ENCODE results near the gene MTA1.
A peak's percentile ranks its signal among the peaks of the same experiment; 100 is the strongest.

MTA1 gene

DNA sequence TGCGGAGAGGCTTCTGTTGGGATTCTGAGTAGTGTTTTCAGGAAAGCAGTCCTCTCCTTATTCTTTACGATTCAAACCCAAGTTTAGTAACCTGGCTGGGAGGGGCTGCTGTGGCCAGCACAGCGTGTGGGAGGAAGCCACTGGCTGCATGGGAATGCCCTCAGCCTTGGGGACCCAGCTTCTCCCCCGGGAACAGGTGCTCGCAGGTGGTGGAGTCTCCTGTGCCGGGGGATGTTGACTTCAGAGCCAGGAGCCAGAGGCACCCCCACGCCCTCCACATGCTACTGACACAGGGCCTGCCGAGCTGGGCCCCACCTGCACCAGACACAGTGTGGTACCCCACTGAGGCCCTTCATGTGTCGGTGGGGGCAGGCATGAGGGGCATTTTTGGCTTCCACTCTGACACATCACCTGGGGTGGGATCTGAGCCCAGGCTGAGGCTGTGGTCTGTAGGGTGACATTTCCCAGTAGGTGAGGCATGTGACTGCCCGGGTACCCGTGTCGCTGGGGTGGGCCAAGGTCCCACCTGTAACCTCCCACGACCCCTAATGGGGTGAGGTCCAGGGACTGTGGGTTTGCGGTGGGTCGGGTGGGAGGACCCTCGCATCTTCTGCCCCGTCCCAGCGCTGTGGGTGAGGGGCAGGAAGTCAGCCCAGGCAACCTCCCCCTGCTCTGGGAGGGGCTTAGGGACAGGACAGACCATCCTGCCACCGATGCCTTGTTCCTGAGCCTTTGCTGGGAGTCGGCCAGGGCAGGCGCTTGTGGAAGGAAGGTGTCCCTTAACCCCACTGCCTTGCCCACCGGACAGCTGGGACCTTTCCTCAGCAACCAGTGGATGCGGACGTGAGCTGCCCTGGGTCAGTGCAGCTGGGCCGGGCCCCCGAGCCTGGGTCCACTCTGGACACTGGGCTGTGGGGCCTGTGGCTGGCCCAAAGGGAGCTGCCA lies 26.5 kb downstream of the MTA1 start:
- DNase-seq (ENCODE audit: low spot score) = no peak

DNA sequence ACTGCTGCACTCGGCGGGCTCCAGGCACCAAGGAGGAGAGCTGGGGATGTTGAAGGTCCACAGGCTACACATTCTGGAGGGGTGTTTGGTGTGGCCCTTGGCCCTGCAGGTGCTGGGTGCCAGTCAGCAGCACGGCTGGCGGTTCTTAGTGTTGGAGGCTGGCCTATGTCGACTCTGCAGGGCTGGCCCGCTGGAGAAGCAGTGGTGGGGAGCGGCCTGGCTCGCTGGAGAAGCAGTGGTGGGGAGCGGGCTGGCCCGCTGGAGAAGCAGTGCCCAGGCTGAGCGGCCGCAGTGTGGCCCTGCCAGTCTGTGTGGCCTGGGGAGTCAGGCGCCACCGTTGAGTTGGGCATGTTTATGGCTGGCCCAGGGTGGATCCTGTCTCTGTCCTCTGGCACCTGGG lies 27.3 kb downstream of the MTA1 start:
- DNase-seq (ENCODE audit: low spot score) = no peak

DNA sequence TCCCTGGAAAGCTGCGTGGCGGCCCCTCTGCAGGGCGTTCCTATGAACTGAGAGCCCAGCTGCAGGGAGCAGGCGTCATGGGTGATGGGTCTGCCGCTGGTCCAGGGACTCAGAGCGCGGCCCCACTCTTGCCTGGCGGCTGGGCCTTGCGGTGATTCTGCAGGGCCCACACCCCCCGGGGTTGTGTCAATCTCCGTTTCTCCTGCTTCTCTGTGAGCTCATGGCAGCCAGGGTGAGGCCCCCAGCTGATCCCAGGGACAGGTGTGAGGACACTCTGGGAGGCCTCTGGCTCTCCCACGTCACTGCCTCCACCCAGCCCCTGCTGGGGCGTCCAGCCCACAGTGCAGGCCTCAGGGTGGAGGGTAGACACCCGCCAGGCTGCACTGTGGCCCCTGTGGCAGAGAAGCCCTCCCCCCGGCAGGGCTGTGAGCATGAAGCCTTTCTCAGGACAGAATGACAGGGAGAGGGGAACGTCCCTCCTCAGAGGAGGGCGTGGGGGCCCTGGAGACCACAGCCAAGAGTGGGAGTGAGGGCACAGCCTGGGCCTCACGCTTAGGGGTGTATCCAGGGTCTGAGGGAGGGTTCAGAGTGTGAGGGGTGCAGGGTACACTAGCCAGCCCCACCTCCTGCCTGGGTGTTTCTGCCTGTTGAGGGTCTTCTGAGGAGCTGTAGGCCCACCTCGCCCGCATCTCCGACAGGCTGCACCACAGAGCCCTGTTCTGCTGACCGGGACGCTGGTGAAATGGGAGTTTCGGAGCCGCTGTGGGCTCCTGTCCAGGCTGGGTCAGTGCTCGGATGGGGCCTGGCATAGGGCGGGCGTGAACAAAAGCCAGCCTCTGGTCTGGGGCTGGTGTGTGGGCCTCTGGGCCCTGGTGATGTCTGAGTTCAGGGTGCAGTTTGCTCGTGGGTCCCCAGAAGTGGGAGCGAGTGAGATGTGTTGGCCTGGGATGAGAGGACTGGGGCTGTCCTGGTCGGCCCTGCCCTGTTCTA lies 28.3 kb downstream of the MTA1 start:
- no peak for DNase-seq (ENCODE audit: low spot score)

DNA sequence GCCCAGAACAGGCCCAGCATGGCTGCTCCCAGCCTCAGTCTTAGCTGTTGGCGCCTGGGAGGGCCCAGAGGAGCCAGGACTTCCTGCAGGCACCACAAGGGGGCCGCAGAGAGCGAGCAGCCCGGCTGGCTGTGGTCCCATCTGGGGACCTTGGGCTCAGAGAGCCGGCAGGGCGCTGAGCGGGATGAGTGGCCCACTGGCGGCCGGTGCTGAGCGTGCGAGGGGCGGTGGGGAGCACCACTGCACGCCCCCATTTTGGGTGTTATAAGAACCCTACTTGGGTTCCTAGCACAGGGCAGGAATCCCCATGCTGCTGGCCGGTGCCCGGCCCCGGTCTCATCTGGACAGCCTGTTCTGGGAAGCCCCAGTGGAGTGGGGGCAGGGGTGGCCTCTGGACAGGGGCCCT lies 29.1 kb downstream of the MTA1 start:
- peak; percentile 62 for DNase-seq (ENCODE audit: low spot score)

DNA sequence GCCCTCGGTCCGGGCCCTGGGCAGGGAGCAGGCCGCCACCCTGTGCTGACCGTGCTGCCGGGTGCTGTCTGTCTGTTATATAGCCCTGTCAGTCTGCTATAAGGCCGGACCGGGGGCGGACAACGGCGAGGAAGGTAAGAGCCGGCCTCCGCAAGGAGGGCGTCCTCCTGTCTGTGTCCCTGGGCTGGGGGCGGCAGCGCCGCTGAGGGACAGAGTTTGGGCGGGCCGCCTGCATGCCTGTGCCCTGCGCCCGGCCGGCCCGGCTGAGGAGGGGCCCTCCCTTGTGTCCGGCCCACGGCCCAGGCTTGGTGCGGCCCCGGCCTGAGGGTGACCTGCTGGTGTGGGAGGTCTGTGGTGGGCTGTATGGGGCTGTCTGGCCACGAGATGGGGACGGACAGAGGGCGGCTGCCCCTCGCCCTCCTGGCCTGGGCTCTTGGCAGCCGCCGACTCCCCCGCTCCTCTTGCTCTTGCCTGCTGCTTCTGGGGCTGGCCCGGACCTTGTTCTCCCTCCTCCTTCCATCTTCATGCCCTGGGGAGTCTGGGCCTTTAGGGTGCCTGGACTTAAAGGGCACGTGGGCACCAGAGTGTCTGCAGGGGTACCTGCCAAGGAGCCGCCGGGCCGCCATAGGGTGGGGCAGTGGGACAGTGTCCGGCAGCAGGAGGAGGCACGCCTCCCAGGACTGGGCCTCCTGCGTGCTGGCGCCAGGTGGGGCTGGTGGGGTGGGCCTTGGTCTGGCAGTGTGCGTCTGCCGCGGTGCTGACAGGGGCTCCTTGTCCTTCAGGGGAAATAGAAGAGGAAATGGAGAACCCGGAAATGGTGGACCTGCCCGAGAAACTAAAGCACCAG lies 29.9 kb downstream of the MTA1 start:
- no peak for DNase-seq (ENCODE audit: low spot score)

DNA sequence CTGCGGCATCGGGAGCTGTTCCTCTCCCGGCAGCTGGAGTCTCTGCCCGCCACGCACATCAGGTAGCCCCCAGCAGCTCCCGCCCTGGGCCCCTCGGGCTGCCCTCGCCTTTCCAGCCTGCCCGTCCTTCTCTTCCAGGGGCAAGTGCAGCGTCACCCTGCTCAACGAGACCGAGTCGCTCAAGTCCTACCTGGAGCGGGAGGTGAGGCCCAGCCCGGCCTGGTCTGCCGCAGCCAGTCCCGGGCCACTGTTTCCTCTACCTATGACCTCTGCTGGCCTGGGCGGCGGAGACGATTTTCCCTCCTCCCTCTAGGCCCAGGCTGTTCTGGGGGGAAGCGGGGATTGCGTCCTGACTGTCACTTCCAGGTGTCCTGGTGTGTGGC lies 30.5 kb downstream of the MTA1 start:
- DNase-seq (ENCODE audit: low spot score) = no peak

DNA sequence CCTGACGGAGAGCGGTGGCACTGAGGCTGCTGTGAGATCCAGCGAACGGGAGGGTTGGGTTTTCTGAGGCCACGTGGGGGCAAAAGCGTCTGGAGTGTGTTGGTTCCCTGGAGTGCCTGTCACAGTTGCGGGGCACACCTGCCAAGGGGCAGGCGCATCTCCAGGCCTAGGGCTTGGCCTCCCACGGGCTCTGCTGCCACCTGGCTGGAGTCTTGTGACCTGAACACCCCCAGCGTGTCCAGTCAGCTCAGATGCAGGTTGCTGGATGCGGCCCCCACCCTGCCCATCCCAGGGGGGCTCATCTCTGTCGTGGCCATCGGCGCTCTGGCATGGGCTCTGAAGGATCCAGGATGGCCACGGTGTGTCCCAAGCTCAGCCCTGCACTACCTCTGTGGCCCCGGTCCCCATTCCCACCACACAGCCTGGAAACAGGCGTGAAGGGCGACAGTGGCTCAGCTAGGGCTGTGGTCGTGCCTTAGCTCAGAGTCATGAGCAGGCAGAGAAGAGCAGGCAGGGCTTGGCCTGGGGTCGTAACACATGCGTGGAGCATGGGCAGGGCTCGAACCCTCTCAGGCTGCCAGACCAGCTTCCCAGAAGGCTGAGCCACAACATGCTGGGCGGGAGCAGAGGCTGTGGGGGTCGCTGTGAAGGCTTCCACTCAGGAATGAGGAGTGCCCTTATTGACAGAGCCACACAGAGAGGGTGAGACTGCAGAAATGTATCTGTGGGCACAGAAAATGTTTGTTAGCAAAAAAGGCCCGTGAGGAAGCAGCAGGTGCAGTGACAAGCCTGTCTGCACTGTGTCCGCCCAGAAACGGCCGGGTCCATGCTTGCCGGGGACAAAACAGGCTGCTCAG lies 31.5 kb downstream of the MTA1 start:
- no peak for DNase-seq (ENCODE audit: low spot score)

DNA sequence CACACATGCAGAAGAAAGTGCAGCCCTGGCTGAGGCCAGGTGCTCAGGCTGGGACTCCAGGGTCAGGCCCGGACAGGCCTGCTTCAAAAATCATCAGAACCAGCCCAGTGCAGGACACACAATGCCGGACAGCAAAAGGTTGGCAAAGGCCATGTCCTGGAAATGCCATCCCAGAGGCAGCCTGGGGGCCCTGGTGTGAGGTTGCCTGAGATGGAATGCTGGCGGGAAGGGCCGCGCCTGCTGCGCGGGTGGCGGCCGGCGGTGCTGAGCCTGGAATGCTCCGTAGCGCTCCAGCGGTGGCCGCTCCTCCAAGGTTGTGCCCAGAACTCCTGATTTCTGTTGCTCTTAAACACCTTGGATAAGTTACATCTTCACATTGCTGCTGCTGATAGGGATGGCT lies 33.3 kb downstream of the MTA1 start:
- DNase-seq (ENCODE audit: low spot score) = no peak

DNA sequence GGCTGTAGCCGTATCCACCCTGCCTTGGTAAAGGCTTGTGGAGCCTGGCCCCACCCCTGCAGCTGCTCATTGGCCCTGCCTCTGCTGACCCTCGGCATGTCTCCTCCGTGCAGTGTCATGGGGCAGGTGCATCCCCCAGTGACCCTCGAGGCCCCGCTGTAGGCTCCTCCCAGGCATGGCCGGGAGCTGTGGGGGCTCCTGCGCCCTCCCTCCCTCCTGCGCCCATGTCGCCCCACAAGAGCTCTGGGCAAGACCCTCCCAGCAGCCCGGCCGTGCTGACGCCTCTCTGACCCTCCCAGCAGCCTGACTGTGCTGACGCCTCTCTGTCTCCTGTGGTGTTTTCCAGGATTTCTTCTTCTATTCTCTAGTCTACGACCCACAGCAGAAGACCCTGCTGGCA lies 34.2 kb downstream of the MTA1 start:
- DNase-seq (ENCODE audit: low spot score) = no peak

DNA sequence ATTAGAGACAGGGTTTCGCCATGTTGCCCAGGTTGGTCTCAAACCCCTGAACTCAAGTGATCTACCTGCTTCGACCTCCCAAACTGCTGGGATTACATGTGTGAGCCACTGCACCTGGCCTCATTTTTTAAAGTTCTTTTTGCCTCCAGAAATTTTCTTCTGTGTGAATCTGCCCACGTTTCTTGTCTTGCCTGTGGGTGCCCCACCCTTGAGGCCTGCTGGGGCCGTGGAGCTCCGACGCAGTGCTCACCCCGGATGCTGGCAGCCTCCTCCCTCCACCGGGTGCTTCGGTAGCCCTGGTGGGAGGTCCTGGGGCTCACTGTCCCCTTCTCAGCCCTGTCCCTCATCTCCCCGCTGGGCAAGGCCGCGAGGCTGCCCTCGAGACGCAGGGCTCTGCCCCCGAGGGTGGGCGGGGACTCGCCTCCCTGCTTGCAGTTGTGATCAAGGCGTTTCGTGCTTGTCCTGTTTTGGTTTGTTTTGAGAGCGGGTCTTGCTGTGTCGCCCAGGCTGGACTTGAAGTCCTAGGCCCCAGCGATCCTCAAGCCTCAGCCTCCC lies 35.5 kb downstream of the MTA1 start:
- DNase-seq (ENCODE audit: low spot score) = no peak

DNA sequence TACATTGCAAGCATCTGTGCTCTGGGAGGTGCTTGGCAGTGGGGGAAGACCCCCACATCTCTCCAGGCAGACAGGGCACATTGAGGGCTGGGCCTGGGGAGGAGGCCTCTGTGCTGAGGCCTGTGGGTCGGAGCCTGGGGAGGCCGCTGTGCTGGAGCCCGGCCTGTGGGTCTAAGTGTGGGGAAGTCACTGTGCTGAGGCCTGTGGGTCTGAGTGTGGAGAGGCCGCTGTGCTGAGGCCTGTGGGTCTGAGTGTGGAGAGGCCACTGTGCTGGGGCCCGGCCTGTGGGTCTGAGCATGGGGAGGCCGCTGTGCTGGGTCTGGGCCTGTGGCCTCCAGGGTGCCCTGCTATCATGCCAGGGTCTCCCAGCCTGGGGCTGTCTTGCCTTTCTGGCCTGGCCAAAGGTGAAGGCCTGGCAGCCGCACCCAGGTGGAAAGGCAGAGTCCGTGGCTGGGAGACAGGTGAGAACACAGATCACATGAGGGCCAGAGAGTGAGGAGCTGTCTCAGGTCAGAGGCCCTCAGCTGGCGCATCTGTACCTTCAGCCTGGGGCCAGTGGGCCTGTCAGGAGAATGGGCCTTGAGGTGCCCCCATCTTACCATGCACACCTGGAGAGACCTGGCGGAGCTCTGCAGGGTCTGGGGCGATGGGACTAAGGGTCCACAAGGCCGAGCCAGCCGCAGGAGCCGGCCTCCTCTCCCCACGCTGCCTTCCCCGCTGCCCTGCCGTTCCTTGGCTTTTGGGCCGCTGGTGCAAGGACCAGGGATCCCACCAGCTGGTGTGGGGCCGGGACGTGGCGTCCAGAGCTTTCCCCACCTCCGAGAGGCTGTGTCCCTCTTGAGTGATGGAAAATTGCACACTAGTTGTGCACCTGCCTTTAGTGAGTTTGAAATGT lies 36.4 kb downstream of the MTA1 start:
- no peak for DNase-seq (ENCODE audit: low spot score)

DNA sequence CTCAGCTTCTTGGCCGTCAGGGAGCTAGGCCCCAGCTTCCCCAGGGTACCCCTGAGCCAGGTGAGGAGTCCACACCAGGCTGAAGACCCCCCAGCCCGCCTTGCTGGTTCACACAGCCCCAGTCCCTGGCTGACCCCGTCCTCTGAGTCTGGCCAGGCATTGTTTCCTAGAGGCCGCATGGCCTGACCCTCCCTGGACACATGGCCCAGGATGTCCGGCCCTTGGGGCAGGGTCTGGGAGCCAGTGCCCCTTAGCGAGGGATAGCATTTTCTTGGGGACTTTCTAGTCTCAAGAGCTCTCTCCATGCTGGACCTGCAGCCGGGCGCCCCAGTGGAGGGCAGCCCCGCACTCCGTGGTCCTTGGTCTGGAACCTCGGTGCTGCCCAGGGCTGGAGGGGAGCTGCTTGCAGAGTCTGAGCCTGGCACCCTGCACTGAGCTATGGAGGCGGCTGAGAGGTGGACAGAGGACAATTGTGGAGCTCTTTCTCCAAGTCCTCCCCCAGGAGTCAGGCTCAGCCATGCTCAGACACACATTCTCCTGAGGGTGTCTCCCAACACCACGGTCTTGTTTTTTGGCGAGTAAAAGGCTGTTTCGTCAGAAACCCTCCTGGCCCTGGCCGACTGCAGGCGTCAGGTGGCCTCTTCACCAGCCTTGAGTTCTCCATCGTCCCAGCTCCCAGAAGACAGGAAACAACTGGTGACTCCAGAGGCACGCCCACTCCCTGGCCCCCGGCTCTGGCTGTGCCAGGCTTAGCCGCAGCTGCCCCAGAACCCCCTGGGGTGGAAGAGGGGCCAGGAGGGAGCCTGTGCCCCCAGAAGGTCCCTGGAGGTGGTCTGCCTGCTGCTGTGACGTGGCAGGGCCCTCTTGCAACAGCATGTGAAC lies 37.4 kb downstream of the MTA1 start:
- no peak for DNase-seq (ENCODE audit: low spot score)

DNA sequence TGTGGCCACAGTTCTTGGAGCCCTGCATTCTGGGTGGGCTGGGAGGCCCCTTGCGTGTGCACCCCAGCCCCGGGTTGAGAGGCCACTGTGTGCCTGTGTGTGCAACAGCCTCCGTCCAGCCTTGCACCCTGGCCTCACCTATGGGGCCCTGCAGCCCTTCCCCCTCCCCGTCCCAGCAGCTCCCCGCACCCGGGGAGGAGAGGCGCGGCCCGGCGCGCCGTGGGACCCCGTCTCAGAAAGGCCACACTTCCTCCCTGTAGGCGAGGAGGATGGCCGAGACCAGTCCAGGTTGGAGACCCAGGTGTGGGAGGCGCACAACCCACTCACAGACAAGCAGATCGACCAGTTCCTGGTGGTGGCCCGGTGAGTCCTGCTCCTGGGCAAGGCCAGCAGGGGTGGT lies 38.4 kb downstream of the MTA1 start:
- DNase-seq (ENCODE audit: low spot score) = no peak

DNA sequence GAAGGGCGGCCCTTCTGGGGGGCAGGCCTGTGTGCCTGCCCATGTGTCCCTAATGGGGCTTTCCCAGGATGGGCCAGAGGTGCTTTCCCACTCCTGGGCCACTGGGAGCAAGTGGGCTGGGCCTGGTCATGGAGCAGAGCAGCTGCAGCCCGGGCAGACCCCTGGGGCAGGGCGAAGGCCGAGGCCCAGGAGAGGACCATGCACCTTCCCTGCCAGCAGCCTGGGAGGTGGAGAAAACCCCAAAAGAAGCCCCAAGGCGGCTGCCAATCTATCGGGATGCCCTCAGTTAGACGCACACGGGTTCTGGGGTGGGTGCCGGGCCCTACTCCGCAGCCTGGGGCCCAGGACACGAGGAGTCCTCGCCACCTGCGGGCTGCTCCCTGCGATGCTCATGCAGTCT lies 38.9 kb downstream of the MTA1 start:
- no peak for DNase-seq (ENCODE audit: low spot score)

DNA sequence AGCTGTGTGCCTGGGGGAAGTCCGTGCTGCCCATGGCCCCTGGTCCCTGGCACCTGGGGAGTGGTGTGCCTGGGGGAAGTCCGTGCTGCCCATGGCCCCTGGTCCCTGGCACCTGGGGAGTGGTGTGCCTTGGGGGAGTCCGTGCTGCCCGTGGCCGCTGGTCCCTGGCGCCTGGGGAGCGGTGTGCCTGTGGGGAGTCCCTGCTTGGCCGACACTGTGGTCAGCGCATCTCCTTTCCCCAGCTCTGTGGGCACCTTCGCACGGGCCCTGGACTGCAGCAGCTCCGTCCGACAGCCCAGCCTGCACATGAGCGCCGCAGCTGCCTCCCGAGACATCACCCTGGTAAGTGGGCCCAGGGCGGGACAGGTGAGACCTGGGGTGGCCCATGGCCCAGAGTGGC lies 40.5 kb downstream of the MTA1 start:
- DNase-seq (ENCODE audit: low spot score) = no peak

DNA sequence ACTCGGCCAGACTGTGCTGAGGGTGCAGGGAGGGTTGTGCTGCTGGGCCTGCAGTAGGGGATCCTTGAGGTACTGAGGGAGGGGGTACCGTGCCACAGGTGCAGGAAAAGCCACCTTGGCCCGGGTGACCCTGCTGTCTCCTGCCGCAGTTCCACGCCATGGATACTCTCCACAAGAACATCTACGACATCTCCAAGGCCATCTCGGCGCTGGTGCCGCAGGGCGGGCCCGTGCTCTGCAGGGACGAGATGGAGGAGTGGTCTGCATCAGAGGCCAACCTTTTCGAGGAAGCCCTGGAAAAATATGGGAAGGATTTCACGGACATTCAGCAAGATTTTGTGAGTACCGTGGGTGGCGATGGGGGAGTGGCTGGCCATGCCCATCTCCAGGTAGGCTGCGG lies 41.0 kb downstream of the MTA1 start:
- no peak for DNase-seq (ENCODE audit: low spot score)

DNA sequence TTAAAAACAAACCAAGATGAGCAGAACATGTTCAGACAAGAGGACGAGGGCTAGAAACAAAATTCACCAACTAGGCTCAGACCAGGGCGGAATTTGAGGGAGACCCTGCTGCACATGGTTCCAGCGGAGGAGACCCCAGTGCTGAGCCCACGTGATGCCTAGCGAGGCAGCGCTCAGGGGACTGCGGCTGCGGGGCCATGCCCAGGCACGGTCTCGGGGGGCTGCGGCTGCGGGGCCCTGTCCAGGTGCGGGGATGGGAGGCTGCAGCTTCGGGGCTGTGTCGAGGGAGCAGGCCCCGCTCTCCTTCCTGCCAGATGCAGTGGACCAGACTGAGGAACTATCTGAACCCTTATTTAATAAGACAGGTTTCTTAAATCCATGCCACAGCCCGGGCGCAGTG lies 42.3 kb downstream of the MTA1 start:
- DNase-seq (ENCODE audit: low spot score) = no peak

DNA sequence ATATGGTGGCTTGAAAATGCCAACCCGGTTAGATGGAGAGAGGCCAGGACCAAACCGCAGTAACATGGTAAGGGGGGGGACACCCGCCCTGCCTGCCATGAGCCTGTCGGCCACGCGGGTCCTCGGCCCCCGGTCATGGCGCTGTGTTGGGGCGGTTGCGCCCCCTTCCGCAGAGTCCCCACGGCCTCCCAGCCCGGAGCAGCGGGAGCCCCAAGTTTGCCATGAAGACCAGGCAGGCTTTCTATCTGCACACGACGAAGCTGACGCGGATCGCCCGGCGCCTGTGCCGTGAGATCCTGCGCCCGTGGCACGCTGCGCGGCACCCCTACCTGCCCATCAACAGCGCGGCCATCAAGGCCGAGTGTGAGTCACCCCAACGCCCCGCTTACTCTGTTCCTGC lies 44.9 kb downstream of the MTA1 start:
- DNase-seq (ENCODE audit: low spot score) = no peak
